ENCODE results near the gene IGSF9.

IGSF9 gene

DNA sequence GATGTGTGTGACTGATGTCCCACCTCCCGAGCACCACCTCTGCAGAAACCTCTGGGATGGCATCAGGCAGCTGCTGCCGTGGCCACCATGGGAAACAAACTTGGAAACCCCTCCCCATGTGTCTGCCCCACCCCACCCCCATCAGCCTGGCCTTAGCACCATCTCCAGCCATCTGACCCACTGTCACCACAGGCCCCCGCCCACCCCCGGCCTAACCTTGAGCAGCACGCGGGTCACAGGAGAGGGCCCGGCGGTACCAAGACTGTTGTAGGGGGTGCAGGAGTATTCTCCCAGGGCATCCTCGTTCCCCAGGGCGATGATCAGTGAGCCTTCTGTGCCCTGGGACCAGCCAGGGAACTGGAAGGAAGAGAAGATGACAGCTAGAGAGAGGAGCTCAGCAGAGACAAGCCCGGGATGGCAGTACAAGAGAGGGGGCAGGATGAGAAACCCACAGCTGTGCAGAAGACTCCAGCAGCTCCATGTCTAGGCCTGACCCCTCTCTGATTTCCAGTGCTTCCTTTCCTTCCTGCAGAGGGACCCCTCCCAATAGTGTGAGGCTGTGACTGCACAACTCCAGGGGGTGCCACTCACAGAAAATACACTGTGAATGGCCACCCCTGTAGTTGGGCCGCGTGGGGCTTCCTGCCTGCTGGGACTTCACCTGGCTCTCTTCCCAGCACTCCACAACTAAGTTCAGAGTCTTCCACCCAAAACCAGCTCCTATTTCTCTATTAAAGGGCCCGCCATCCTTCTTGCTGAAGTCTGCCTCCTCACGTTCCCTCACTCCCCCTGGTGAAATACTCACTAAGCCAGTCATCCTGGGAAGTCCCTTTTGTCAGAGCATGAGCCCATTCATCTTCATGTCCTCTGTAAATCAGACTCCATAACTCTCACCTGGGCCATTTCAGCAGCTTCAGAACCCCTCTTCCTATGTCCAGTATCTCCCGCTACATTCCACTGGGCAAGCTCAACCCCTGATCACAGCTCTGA is 12.8 kb downstream of the IGSF9 start:
- DNase-seq (ENCODE audit: low spot score) = no peak

DNA sequence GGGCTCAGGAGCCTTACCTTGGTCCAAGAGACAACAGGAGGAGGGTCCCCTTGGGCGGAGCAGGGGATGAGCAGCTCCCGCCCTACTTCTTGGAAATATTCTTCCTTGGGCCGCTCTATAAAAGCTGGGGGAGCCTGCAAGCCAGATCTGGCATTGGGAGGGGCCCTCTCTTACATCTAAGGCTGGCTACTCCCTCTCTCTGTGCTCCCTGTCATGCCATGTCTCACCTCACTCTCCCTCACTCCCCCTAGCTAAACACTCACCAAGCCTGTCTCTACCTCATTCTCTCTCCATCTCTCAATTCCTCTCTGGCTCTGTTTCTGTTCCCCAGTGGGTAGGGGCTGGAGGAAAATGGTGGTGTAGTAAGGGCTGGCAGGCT is 13.6 kb downstream of the IGSF9 start:
- DNase-seq (ENCODE audit: low spot score) = no peak

DNA sequence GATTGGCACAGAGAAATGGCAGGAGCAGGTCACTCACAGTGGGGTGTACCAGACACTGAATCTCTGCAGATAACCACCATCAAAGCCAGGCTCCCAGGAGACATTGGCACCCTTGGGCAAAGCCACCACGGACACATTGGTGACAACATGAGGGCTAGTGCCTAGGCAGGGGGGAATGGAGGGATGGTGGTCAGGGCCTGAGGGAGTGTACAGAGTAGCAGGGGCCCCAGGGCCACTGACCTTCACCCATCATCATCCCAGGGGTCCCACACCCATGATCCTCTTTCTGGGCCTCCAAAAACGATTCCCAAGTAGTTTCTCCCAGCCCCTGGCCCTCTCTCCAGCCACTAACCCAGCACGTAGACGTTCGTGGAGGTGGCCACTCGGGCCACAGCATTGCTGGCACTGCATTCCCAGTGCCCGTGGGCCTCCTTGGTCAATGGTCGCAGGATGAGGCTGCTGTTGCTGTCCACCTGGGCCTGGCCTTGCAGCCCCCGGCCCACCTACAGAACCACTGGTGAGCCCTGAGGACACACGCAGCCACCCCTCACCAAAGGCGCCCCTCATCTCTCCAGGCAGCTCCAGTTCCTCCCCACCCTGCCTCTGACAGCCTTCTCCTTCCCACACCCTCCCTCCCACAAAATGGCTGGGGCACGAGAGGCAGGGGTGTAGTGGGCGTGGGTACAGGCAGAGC is 14.2 kb downstream of the IGSF9 start:
- DNase-seq (ENCODE audit: low spot score) = no peak

DNA sequence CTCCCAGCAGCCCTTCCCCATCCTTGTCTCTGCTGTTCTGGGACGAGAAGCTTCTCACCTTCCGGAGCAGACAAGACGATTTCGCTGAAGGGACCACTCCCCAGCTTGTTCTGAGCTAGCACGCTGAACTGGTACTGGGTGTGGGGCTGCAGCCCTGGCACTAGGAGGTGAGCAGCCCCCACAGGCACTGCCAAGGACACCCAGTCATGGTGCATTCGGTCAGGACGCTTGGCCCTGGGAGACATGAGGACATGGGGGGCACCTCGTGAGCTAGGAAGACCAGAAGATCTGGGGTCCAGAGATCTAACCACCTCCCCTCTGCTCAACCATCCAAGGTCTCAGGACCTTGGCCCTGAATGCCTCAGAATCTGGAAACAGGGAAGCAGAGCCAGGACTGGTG is 14.8 kb downstream of the IGSF9 start:
- DNase-seq (ENCODE audit: low spot score) = no peak

DNA sequence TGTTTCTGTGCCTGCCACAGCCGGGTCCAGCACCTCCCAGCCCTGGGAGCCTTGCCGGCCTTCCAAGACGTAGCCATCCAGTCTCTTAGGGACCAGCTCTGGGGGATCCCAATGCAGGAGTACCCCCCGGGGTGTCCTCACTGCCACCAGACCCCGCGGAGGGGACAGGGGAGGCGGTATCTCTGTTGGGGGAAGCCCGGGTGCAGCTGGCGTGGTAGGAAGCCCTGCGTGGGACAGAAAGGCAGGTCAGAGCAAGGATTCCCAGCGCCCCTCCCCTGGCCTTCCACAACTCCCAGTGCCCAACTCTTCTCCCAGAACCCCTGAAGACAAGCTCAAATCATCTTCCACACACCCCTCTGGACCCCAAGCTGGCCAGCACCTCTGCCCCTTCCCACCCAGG is 15.2 kb downstream of the IGSF9 start:
- DNase-seq (ENCODE audit: low spot score) = no peak

DNA sequence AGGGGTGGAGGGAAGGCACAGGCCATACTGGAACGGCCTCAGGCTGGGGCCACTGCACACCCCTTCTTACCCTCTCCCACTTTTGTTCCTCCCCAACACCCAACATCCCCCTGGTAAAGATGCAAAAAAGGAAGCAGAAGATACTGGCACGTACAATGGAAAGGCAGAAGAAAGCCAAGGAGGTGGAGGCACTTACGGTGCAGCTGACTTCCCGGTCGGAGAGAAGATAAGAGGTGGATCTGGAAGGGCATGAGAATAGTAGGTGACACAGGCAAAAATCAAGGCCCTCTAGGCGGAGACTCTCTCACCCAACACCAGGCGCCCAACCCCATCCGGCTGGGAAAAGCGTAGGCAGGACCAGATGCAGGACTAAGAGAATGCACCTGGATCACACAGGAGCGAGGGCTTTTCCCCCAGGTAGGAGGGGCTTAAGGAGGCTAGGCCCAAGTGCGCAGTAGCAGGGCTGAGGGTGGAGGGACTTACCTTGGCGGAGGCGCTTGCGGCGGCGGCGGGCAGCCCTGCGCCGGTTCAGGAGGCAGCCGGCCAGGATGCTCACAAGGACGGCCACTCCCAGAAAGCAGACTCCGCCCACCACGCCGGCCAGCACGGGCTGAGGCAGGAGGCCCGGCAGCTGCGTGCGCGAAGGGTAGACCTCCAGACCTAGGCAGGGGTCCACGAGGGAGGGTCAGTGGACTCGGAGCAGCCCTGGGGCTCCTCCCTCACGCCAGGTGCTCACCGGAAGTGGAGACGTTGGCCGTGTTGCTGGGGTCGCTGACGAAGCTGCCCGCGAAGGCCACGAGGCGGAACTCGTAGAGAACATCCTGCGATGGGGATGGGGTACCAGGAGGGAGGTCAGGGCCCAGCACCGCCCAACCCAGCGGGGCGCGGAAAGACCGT is 16.0 kb downstream of the IGSF9 start:
- peak; percentile 69 for DNase-seq (ENCODE audit: low spot score)

DNA sequence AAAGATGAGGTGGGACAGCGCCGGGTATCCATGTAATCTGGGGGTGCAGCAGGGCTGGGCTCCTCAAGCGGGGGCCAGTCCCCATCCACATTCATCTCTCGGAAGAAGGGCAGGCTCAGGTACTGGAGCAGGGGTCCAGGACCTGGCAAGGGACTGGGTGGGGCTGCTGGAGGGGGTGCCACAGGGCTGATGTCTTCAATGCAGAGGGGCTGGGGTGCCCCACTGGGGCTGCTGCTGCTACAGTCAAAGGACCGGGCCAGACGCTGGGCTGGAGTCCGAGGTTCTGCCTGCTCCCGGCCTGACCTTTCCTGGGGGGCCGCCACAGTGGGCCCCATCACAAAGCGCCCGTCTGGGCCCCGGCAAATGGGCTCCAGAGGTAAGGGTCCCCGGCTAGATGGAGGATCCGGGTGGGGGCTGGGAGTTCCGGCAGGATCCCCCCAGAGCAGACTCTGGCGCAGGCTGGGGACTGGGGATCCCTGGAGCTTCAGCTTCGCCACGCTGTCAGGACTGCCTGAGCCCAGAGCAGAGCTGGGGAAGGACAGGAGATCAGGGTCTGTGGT is 16.8 kb downstream of the IGSF9 start:
- no peak for DNase-seq (ENCODE audit: low spot score)

DNA sequence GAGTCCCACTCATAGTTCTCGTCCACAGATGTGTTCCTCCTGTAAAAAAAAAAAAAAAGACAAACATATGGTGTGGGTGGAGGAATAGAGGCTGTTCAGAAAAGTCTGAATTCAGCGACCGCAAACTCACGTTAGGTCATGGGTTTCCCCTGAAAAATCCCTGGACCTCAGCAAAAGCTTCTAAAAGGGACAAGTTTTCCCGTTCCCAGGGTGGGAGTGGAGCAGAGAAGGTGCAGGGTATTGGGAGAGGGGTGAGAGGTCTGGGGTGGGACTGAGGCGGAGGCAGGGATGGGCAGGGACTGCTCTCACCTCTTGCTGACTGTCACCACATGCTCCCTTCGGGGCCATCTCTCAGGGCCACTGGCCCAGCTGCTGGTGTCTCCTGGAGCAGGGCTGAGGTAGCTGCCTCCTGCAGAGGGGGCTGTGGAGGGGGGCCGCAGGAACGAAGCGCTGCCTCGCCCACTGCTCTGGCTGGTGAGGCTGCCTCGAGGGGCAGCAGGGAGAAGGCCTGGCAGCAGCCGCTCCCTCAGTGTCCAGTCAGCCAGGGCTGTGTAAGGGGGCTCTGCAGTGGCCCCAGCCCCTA is 17.5 kb downstream of the IGSF9 start:
- DNase-seq (ENCODE audit: low spot score) = no peak

DNA sequence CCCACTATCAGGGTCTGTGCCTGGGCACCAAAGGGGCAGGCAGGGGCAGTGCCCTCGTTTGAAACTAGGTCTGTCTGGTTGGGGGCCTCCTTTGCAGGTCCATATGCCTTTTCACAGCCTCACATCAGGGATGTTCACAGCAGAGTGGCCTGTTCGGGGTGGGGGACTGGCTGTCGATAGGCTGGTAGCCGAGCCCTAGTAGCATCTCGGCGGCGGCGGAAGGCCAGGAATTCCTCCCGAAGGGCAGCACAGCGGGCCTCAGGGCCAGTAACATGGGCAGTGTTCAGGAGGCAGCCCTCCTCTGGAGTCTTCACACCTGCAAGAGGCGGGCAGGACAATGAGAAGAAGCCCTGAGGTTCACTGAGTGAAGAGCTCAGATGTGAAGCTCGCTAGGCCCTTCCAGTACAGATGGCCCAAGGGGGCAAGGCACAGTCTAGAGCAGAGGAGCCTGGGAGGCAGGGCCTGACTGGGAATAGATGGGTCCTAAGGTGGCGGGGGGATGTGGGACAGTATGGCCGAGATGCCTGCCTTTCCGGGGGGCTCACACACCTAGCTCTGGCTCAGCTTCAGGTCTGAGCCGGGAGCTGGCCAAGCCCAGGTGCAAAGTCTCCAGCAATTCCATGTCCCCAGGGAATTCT is 18.1 kb downstream of the IGSF9 start:
- DNase-seq (ENCODE audit: low spot score) = no peak

DNA sequence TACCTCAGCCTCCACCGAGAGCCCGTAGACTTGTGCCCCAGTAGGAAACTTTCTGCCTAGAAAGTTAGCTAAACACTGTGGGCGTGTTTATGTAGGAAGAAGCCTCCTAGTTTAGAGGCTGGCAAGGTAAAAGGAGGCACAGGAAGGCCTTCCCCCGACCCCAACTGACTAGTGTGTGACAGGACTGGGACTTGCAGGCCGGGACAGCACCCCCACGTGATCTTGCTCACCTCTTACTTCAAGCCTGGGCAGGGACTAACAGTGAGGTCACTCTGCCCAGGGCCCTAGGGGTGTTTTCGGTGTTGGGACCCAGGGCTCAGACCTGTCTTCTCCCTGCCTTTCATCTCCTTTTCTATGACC is 19.7 kb downstream of the IGSF9 start:
- peak; percentile 52 for DNase-seq (ENCODE audit: low spot score)

DNA sequence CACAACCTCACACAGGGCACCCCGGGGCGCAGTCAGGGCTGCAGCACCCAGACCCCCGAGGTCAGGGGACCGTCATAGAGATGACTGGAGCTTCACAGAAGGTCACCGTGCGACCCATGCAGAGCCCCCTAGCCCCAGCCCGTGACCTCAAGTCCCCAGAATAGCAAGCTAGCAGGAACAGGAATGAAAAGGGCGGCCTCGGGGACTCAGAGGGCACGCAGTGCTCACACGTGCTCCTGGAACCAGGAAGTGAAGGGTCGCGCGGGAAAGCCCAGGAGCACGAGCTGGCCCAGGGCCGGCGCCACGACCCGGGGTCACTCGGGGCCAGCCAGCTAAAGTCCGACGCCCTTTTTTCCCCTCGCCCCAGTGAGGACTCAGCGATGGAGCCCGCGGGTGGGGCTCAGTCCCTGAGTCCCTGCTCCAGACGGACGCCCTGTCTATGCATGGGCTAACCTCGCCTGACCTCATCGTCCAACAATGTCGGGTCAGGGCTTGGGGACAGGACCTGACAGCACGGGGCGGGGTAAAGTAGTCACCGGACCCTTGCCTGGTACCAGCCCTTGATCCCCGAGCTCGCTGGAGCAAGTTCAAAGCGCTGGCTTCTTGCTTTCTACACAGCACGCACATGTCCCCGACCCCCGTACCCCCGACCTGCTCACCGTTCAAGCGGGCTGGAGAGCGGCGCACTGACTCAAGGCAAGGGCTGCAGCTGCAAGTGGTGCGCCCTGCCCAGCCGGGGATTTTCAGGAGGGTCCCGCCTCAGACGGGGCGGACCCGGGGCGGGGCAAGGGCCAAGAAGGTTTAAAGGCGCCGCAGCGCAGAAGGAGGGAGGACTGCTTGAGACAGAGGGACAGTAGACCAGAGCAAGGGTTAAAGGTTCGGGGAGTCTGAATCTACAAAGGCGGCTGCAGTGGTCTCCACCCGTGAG is 20.4 kb downstream of the IGSF9 start, which contains the start of gene TAGLN2:
TAGLN2 (minus strand) TSS at position 717 of the 928 bp plus-strand sequence. CDS start 4,998 bp downstream, outside the sequence.
- DNase-seq (ENCODE audit: low spot score) = peak; percentile 82

DNA sequence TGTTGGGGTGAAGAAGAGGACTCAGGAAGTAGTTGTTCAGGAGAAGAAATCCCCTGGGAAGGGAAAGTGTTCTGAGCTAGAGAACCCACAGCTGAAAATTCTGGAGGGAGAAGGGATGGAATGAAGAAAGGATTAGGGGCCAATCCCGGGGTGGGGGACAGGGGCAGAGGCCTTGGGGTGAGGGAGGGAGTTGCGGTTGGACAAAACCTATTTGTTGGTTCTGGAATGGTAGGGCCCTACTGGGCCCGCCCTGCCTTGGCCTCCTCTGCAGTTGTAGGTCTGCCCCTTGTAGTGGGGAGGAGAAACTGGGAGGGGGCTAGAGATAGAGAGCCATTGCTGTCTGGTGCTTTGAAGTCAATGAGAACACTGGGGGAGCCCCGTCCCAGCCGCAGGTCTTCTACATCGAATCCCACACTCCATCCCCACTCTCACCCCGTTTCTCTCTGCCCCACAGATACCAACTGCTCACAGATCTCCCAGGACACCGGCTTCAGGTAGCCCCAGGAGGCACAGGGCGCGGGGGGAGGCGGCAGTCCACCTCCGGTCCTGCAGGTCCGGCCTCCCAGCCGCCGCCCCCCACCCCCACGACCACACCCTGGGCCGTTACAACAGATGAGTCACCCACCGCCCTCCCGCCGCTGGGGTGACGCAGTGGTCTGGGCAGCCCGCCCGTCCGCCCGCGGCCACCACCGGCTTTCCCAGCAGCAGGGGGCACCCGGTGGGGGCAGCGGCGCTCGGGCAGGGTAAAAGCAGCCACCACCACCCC is 21.2 kb downstream of the IGSF9 start:
- peak; percentile 83 for DNase-seq (ENCODE audit: low spot score)

DNA sequence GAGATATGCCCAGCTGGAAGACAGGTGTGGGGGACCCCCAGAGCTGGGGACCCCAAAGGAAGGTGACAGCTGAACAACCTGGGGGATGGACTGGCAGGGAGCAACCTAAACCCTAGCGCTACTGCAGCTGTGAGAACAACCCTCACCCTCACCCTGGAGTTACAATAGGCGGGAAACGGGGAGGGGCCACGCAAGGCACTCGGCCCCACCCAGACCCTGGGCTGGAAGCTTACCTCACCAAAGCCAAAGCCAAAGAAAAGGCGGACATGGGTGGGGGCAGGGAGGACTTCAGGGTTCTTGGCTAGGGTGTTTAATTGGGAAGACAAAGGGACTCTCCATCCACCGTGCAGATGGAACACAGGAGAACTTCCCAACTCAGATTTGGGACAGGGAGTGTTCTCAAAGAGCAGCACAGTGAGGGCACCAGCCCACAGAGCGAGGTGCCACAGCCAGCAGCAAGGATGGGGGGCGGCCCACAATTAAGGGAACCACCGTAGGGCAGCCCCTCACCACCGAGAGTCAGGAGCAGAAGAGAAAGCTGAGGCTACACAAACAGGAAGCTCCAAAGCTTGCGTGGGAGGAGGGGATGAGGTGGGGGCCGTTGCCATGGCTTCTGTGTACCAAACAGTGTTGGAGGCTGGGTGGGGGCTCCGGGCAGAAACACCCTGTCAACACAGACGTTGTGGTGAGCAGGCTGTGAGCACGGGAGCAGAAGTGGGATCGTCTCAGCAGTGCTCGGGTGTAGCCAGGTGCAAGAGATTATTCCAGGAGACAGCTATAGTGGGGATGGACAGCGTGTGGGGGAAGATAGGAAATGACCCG is 22.0 kb downstream of the IGSF9 start:
- peak; percentile 73 for DNase-seq (ENCODE audit: low spot score)

DNA sequence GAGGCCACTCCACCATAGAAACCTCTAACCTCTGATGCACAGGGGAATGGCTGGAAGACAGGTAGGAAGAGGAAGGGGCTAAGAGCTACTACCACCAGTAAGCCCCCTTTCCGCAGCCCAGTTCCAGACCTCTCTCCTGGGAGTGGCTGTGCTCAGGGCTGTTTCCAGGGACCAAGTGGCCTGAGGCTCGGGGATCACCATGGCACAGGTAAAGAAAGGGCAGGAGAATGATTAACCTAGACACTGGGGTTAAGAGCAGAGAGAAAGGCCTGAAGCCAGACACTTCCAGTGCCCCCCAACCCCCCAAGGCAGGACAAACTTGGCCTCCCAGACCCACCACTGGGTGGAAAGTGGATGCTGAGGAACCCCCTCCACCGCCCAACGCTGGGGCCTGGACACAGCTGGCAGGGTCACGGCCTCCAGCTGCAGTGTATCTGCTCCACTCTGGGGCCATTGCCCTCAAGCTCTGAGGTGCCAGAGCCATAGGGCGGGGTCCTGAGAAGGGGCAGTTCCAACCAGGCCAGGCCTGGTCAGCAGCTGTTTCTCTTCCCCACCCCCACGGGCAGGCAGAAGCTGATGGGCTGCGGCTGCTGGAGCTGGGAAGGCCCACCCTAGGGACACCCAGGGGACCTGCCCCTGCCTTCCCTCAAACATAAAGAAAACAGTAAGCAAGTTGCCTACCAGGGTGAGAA is 22.8 kb downstream of the IGSF9 start:
- DNase-seq (ENCODE audit: low spot score) = no peak

DNA sequence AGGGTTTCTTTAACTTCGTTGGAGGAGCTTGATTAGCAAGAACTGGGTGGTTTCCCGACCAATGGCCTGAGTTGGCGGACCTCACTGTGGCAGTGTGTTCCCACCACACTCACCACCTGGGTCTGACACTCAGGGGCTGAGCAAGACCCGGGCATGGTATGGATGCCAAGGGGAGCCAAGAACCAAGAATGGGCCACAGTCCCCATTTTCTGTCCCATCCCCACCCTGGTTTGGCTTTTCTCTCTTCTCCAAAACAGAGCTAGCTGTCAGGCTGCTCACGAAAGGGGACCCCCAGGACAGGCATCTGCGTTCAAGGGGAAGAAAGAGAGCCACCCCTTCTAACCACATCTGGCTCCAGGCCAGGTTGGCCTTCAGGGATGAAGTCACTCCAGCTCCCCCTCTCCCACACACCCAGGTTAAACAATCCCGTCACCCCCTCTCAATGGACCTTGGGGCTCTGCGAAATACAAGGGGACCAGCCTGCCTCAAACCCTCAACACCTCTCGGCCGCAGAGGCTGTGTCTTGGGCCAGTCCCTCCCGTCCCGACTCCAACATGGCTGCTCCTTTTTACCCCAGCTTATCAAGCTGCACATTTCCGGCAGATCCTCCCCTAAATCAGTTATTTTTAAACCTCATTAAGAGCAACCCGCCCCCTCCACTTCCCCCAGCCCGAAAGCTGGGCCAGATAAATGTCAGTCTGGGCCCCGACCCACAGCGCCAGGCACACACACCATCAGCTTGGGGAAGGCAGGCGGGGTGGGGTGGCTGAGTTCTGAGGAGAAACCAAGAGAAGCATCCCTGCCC is 23.5 kb downstream of the IGSF9 start:
- no peak for DNase-seq (ENCODE audit: low spot score)

DNA sequence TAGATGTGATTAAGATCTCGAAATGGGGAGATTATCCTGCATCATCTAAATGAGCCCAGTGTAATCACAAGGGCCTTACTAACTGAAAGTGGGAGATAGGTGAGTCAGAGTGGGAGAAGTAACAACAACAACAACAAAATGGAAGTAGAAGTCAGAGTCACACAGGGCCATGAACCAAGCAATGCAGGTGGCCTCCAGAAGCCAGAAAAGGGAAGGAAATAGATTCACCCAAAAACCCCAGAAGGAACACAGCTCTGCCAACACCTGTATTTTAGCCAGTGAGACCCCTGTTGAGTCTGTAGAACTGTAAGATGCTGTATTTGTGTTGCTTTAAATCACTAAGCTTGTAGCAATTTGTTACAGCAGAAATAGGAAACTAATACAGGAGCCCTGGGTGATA is 24.2 kb downstream of the IGSF9 start:
- no peak for DNase-seq (ENCODE audit: low spot score)

DNA sequence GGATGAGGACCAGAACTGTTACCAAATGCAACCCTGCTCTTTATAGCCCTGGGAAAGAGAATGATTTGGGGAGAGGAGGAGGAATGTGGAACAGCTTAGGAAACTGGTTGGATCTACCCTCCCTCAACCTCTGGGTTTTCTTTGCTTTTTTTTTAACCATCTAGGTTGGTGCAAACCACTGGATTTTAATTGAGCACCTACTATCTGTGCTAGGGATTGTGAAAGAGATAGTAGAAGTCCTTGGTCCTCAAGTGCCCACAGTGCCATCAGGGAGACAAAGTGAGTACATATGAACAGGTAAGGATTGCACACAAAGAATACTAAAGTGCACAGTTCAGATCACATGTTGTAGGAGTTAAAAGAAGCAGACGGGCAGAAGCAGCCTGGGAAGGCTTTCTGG is 24.8 kb downstream of the IGSF9 start:
- no peak for DNase-seq (ENCODE audit: low spot score)

All from SW480 (cell line).